Loucy (cell line): ENCODE results near the gene GABBR2.

Source experiments
- CTCF ChIP-seq: fragments of 200-600 bp; sonication (generic); conservative IDR thresholded peaks from 2 replicates; pipeline ENCODE4 v1.5.1; 2014; ENCODE audit warnings: mild to moderate bottlenecking, antibody characterized with exemption, low read length
- EZH2phosphoT487 ChIP-seq: fragments of 200-600 bp; IDR thresholded peaks from 2 replicates; pipeline ENCODE4 v1.6.1; 2018; ENCODE audit warnings: antibody characterized with exemption, mild to moderate bottlenecking, moderate library complexity, borderline replicate concordance

- TF ChIP-seq CTCF (no peak), EZH2phosphoT487 (no peak)
Measured at GRCh38 chr9:98442541-98442940, 266.2 kb downstream of the GABBR2 start.
